HG03095 (cell line): ENCODE results near the gene ZC3H7B.

Source experiments
- ATAC-seq: cut with Tn5 transposase; IDR thresholded peaks from one replicate; pipeline ENCODE4 v1.9.1; 2021; ENCODE audit warnings: moderate library complexity; ENCODE audit not compliant: unreplicated experiment

ZC3H7B gene

GRCh38 chr22:41324821-41325528 is 23.6 kb downstream of the ZC3H7B start:
- no peak for ATAC-seq

- ATAC-seq, result no peak
These were observed 25.8 kb downstream of the ZC3H7B start for GRCh38 chr22:41327124-41327523.

GRCh38 chr22:41330169-41330568 is 28.8 kb downstream of the ZC3H7B start:
- ATAC-seq, result no peak

GRCh38 chr22:41332217-41332939 is 31.1 kb downstream of the ZC3H7B start:
- no peak for ATAC-seq

GRCh38 chr22:41333806-41334205 is 32.5 kb downstream of the ZC3H7B start:
- ATAC-seq, result no peak

GRCh38 chr22:41334215-41334614 is 32.9 kb downstream of the ZC3H7B start:
- no peak for ATAC-seq

- ATAC-seq, result no peak
These were observed 33.8 kb downstream of the ZC3H7B start for GRCh38 chr22:41334951-41335635.

GRCh38 chr22:41338614-41339212 is 37.4 kb downstream of the ZC3H7B start:
- no peak for ATAC-seq

- no peak for ATAC-seq
These were observed 38.5 kb downstream of the ZC3H7B start for GRCh38 chr22:41339823-41340222.

- no peak for ATAC-seq
These were observed 39.0 kb downstream of the ZC3H7B start for GRCh38 chr22:41340357-41340756.

GRCh38 chr22:41341012-41341411 is 39.7 kb downstream of the ZC3H7B start:
- no peak for ATAC-seq

GRCh38 chr22:41341990-41342389 is 40.7 kb downstream of the ZC3H7B start:
- ATAC-seq, result no peak

GRCh38 chr22:41343300-41343699 is 42.0 kb downstream of the ZC3H7B start:
- ATAC-seq, result no peak

GRCh38 chr22:41343717-41344116 is 42.4 kb downstream of the ZC3H7B start:
- ATAC-seq, result no peak

GRCh38 chr22:41344189-41344788 is 43.0 kb downstream of the ZC3H7B start:
- no peak for ATAC-seq

- ATAC-seq, result no peak
These were observed 44.5 kb downstream of the ZC3H7B start for GRCh38 chr22:41345807-41346335.

- no peak for ATAC-seq
These were observed 45.9 kb downstream of the ZC3H7B start for GRCh38 chr22:41347066-41347859.

- ATAC-seq, result no peak
These were observed 47.7 kb downstream of the ZC3H7B start for GRCh38 chr22:41348964-41349484.

GRCh38 chr22:41350087-41350486 is 48.8 kb downstream of the ZC3H7B start:
- ATAC-seq, result no peak

GRCh38 chr22:41351011-41351410 is 49.7 kb downstream of the ZC3H7B start:
- ATAC-seq, result no peak
